Neuronal stem cell (in vitro differentiated cells): ENCODE results near the gene OR1C1. TPM values are rescaled to one million over a fixed set of nuclear protein-coding genes. Genes with fewer than 3 reads are reported as not detected.
"Not testable (repeated sequence)": the region's sequence is repeated elsewhere in the genome, so short reads cannot be mapped to it uniquely, and the experiment has no call there.

Experiments used
- DNase-seq: peaks from one replicate; pipeline ENCODE4 v3.0.0-alpha.2; 2013; ENCODE audit warnings: low spot score
- H2AFZ ChIP-seq: one replicate; pipeline ENCODE4 v1.6.1; 2013; ENCODE audit warnings: mild to moderate bottlenecking, low read length, inconsistent platforms
- H2AK5ac ChIP-seq: 2 replicates; pipeline ENCODE4 v1.6.1; 2013; ENCODE audit warnings: low read depth, mild to moderate bottlenecking, inconsistent platforms, low read length, moderate library complexity, mixed read lengths
- H2BK120ac ChIP-seq: 2 replicates; pipeline ENCODE4 v1.6.1; 2013; ENCODE audit warnings: low read depth, mild to moderate bottlenecking, inconsistent platforms, low read length, moderate library complexity, mixed read lengths
- H2BK12ac ChIP-seq: one replicate; pipeline ENCODE4 v1.6.1; 2013; ENCODE audit warnings: low read length, inconsistent platforms
- H2BK15ac ChIP-seq: 2 replicates; pipeline ENCODE4 v1.6.1; 2013; ENCODE audit warnings: mild to moderate bottlenecking, low read length, inconsistent platforms, mixed read lengths
- H2BK5ac ChIP-seq: one replicate; pipeline ENCODE4 v1.6.1; 2013; ENCODE audit warnings: inconsistent platforms, mild to moderate bottlenecking, low read length, moderate library complexity
- H3K14ac ChIP-seq: one replicate; pipeline ENCODE4 v1.6.1; 2013; ENCODE audit warnings: low read length, inconsistent platforms
- H3K18ac ChIP-seq: 2 replicates; pipeline ENCODE4 v1.6.1; 2013; ENCODE audit warnings: low read length, inconsistent platforms
- H3K23ac ChIP-seq: 2 replicates; pipeline ENCODE4 v1.6.1; 2013; ENCODE audit warnings: low read depth, mild to moderate bottlenecking, mixed read lengths, low read length, inconsistent platforms; ENCODE audit not compliant: poor library complexity
- H3K27ac ChIP-seq: replicated peaks from 3 replicates; pipeline ENCODE4 v1.5.1; 2013; ENCODE audit warnings: low read length, inconsistent platforms
- H3K27me3 ChIP-seq, 3 experiments: 2 replicates each; pipeline ENCODE4 v1.6.1; 2013; ENCODE audit warnings: low read length in 3 of 3, mild to moderate bottlenecking in 2 of 3, inconsistent platforms in 1 of 3, low read depth in 1 of 3, mixed read lengths in 1 of 3, moderate library complexity in 1 of 3; ENCODE audit not compliant: control insufficient read depth in 3 of 3, insufficient read depth in 3 of 3
- H3K36me3 ChIP-seq, 2 donors: replicated peaks in 1 of 2; 2 replicates each; pipeline ENCODE4 v1.6.1; 2013; ENCODE audit warnings: low read length in 2 of 2; ENCODE audit not compliant: control insufficient read depth in 2 of 2, insufficient read depth in 2 of 2
- H3K4ac ChIP-seq: 2 replicates; pipeline ENCODE4 v1.6.1; 2013; ENCODE audit warnings: inconsistent platforms, mild to moderate bottlenecking, low read length, moderate library complexity
- H3K4me1 ChIP-seq, 2 donors: 1 replicate in 1 of 2; 2 replicates in 1 of 2; pipeline ENCODE4 v1.6.1; 2013; ENCODE audit warnings: low read length in 2 of 2, low read depth in 1 of 2; ENCODE audit not compliant: control insufficient read depth in 2 of 2, insufficient read depth in 1 of 2
- H3K4me2 ChIP-seq: one replicate; pipeline ENCODE4 v1.6.1; 2013; ENCODE audit warnings: mild to moderate bottlenecking, low read length, inconsistent platforms; ENCODE audit not compliant: insufficient read depth, poor library complexity, severe bottlenecking
- H3K4me3 ChIP-seq, 2 donors: 2 replicates each; pipeline ENCODE4 v1.5.1; 2013; ENCODE audit warnings: low read length in 2 of 2, mild to moderate bottlenecking in 2 of 2, inconsistent platforms in 1 of 2, moderate library complexity in 1 of 2
- H3K79me1 ChIP-seq: one replicate; pipeline ENCODE4 v1.6.1; 2013; ENCODE audit warnings: low read depth, mild to moderate bottlenecking, inconsistent platforms, low read length, moderate library complexity
- H3K9ac ChIP-seq: one replicate; pipeline ENCODE4 v1.6.1; 2013; ENCODE audit warnings: mild to moderate bottlenecking, low read depth, low read length, inconsistent platforms; ENCODE audit not compliant: poor library complexity
- H3K9me3 ChIP-seq, 2 donors: replicated peaks in 1 of 2; 2 replicates each; pipeline versions ENCODE3 to v1.6.1; 2013; ENCODE audit warnings: low read length in 2 of 2, mild to moderate bottlenecking in 2 of 2, inconsistent platforms in 1 of 2, low read depth in 1 of 2, mixed read lengths in 1 of 2, moderate library complexity in 1 of 2; ENCODE audit not compliant: control insufficient read depth in 2 of 2, insufficient read depth in 1 of 2
- H4K8ac ChIP-seq: one replicate; pipeline ENCODE4 v1.6.1; 2013; ENCODE audit warnings: low read depth, mild to moderate bottlenecking, inconsistent platforms, low read length, moderate library complexity
- H4K91ac ChIP-seq: one replicate; pipeline ENCODE4 v1.6.1; 2013; ENCODE audit warnings: low read length, low read depth, mild to moderate bottlenecking, inconsistent platforms; ENCODE audit not compliant: poor library complexity
- WGBS, 2 donors: extraction: QIAGEN DNeasy Blood & Tissue Kit; methylation state at CpG; one replicate each; pipeline ENCODE4 v1.1.7; 2013; ENCODE audit warnings: missing lambda C conversion rate in 2 of 2, mixed read lengths in 1 of 2; ENCODE audit not compliant: insufficient read length in 2 of 2, insufficient replicate concordance in 1 of 2; ENCODE audit errors: extremely low coverage in 2 of 2; 5-methylcytosine and 5-hydroxymethylcytosine counted together
- polyA plus RNA-seq, 2 experiments: library from polyadenylated mRNA; stranded (reverse); fragments of 200-250 nt; gene quantifications; one replicate each; pipeline ENCODE4 v1.2.3, GENCODE V29; 2013

The OR1C1 gene
- not detected for polyA plus RNA-seq (2013, experiment 1 of 2)
- polyA plus RNA-seq (2013, experiment 2 of 2), result not detected

DNA sequence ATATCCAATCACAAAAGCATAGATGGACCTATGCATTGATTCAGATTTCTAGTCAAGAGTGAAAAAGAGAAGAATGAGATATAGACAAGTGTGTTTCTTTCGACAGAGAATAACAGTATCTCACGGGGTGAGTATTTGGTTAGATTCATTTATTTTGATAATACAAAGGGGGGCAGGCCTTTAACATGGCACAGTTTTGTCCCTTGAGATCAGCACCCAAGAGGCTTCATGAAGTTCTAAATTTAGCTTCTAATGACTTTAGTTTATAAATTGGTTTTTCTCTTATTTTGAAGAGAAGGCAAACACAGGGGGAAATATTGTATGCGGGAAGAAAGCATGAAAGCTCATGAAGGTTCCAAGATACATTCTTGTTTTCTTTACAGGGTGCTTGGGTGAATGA, at the start of gene OR1C1:
Gene OR1C1 (minus strand): TSS at position 101 of the 400 bp plus-strand sequence. CDS start 2,150 bp downstream, outside the sequence.
- no peak within 1 kb of the TSS for H4K8ac ChIP-seq
- no peak within 1 kb of the TSS for H4K91ac ChIP-seq
- no peaks in the 10 kb centered on the region for H3K36me3 ChIP-seq
- no peak within 1 kb of the TSS for H2BK120ac ChIP-seq
- H3K4ac ChIP-seq, result no peak within 1 kb of the TSS
- no peaks in the 10 kb centered on the region for H3K79me1 ChIP-seq
- no peak within 1 kb of the TSS for H3K4me2 ChIP-seq
- no peaks in the 10 kb centered on the region for H3K27me3 ChIP-seq
- H2AK5ac ChIP-seq, result no peak within 1 kb of the TSS
- H3K18ac ChIP-seq, result no peak within 1 kb of the TSS
- WGBS, 2 donors, result no CpG with 5 or more reads among the region's 3 CpGs
- no peak within 1 kb of the TSS for H3K4me3 ChIP-seq
- H3K9me3 ChIP-seq, result no peaks in the 10 kb centered on the region
- H3K27ac ChIP-seq, result no peak within 1 kb of the TSS
- H3K14ac ChIP-seq, result no peak within 1 kb of the TSS
- no peak within 1 kb of the TSS for H2BK5ac ChIP-seq
- H3K4me1 ChIP-seq, result no peaks in the 10 kb centered on the region
- no peak within 1 kb of the TSS for H2BK12ac ChIP-seq
- H2AFZ ChIP-seq, result no peak within 1 kb of the TSS
- H3K9ac ChIP-seq, result no peak within 1 kb of the TSS
- no peak for DNase-seq
- H2BK15ac ChIP-seq, result no peak within 1 kb of the TSS
- H3K23ac ChIP-seq, result no peak within 1 kb of the TSS

- no peak for DNase-seq
- no peak overlapping the region for H3K23ac ChIP-seq
- peaks cover 0 to 3% of the 10 kb centered on the region in 2 donors for H3K9me3 ChIP-seq
- H2BK5ac ChIP-seq, result no peak overlapping the region
- no peaks in the 10 kb centered on the region for H3K79me1 ChIP-seq
- H2AFZ ChIP-seq, result no peak overlapping the region
- no peak overlapping the region for H3K4ac ChIP-seq
- H3K4me1 ChIP-seq, result no peaks in the 10 kb centered on the region
- H3K36me3 ChIP-seq, result no peaks in the 10 kb centered on the region
- no peak overlapping the region for H2BK12ac ChIP-seq
- H3K27ac ChIP-seq, result no peak overlapping the region
- H2AK5ac ChIP-seq, result no peak overlapping the region
- WGBS, 2 donors, result no CpG with 5 or more reads among the region's 2 CpGs
- H2BK15ac ChIP-seq, result no peak overlapping the region
- no peak overlapping the region for H3K14ac ChIP-seq
- no peak overlapping the region for H3K9ac ChIP-seq
- H3K18ac ChIP-seq, result no peak overlapping the region
- no peaks in the 10 kb centered on the region for H3K27me3 ChIP-seq
- no peak overlapping the region for H3K4me2 ChIP-seq
- no peak overlapping the region for H3K4me3 ChIP-seq
- H2BK120ac ChIP-seq, result no peak overlapping the region
- H4K8ac ChIP-seq, result no peak overlapping the region
- H4K91ac ChIP-seq, result no peak overlapping the region
Observed at GRCh38 chr1:247797518-247797917, 37.2 kb upstream of the OR1C1 start.

DNA sequence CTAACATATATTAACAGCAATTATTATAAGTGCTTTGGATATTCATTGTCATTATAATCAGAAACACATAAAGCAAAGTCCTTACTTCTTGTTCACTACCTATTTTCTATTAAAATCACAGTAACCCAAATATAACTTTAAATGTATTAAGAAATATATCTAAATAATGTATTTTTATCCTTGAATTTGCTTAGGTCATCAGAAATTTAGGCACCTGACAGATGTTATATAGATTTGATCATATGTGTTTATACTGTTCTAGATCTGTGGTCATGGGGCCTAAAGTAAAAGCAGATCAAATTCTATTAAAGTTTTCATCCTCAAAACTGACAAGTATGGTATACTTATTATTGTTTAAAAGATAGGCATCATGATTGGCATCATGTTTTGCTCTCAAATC, 9.2 kb upstream of the OR1C1 start:
- Histone ChIP-seq H2BK12ac (no peak overlapping the region), H3K36me3 (no peaks in the 10 kb centered on the region), H2BK120ac (no peak overlapping the region), H2BK5ac (no peak overlapping the region), H3K18ac (no peak overlapping the region), H3K4me2 (no peak overlapping the region), H3K79me1 (no peaks in the 10 kb centered on the region), H4K91ac (no peak overlapping the region), H4K8ac (no peak overlapping the region), H3K27me3 (no peaks in the 10 kb centered on the region), H2BK15ac (no peak overlapping the region), H3K14ac (no peak overlapping the region), H3K4ac (no peak overlapping the region), H3K27ac (no peak overlapping the region), H3K4me1 (no peaks in the 10 kb centered on the region), H3K23ac (no peak overlapping the region), H3K9me3 (no peaks in the 10 kb centered on the region), H2AK5ac (no peak overlapping the region), H3K4me3 (no peak overlapping the region), H3K9ac (no peak overlapping the region), H2AFZ (no peak overlapping the region)
- DNase-seq, result no peak

GRCh38 chr1:247754311-247754710, 6.0 kb downstream of the OR1C1 start:
- H3K23ac ChIP-seq, H2AK5ac ChIP-seq, H2BK5ac ChIP-seq, H3K27ac ChIP-seq, DNase-seq, H3K9ac ChIP-seq, H3K14ac ChIP-seq, H4K91ac ChIP-seq, H2BK15ac ChIP-seq, H3K36me3 ChIP-seq, H3K9me3 ChIP-seq, H3K4me2 ChIP-seq, H2AFZ ChIP-seq, H3K27me3 ChIP-seq, H3K18ac ChIP-seq, H4K8ac ChIP-seq, H3K4ac ChIP-seq, H2BK120ac ChIP-seq, H2BK12ac ChIP-seq, H3K4me3 ChIP-seq, H3K4me1 ChIP-seq, H3K79me1 ChIP-seq: not testable (repeated sequence)
- no CpG with 5 or more reads among the region's 1 CpG for WGBS, 2 donors
